ENCODE data around the gene ADCY6. TPM values are rescaled to one million over a fixed set of nuclear protein-coding genes. Genes with fewer than 3 reads are reported as not detected.

Gene ADCY6
- total RNA-seq (2022; extraction: Qiagen RNA extraction; ENCODE audit: low read depth) = 10.1 to 16.3 TPM (median 15.7 TPM) in 5 replicates

GRCh38 chr12:48788854-48789775, at the start of gene ADCY6:
TSS of gene ADCY6 (minus strand) at chr12:48789089. CDS start at chr12:48783434, 5,655 bp downstream.

DNA sequence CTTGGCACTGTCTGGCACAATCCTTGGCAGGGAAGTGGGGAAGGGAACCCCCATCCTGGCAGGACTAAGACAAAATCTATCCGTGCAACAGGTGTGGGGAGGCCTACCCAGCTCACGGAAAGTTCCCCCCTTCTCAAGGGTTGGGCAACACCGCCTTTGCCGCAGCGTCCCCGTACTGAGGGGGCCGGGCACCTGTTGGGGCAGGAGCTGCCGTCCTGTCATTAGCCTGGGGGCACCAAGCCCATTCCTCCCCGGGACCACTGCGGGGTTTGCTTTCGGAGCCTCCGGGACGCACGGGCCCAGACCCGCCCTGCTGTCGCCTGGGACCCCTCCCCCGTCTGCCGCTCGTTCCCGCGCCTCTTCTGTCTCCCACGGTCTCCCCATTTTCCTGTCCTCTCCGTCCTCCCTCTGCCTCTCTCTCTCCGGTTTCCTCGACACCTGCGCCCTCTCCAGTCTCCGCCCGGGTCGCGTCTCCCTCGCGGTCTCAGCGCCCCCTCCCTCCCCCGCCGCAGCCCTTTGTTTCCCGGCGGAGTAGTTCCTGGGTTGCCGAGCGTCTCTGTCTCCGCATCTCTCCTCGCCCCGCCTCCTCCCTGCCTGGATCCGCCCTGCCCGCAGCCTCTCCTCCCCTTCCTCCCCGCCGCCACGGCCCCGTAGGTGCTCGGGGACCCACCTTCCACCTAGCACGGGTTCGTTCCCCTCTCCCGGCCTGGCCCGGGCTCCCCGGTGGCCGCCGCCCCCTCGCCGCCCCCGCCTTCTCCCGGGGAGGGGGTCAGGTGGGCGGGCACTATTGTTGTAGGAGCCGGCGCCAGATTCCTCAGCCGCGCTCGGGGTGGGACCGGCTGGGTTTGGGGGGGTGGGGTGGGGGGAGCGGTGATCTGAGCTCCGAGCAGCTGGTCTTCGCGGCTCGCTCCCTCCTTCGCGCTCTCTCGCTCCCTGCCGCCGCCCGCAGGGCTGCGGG, 29.3 kb upstream of the ADCY6 start, which contains the start of gene CACNB3:
CACNB3 (plus strand) TSS at position 624 of the 958 bp plus-strand sequence. CDS start 434 bp downstream, outside the sequence.

DNA sequence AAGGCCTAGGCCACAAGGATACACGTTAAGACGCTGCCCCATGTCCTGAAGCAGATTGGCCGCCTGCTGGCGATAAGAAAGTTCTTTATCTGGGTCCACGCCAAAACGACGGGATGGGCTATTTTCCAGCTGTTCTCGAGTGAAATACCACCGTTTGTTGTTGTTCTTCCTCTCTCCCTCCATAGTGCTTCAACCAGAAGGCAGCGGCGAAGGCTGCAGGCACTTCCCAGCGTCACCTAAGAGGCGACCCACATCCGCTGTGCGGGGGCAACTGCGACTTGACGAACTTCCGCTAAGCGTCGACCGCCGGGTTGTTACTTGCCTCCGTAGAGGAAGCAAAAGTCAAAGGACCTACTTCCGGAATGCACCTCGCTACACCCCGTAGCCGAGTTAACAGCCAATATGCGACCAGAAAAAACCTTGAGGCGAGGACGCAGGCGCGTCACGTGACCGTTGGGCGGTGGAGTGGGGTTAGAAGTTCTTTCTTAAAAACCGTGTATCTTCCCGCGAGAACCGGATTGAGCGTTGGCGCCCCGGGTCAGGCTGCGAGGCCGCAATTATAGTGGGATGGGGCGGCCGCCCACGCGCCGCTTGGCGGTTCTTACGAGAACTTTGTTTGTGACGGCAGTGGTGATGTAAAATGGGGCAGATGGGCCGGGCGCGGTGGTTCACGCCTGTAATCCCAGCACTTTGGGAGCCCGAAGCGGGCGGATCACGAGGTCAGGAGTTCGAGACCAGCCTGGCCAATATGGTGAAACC, 72.2 kb downstream of the ADCY6 start, which contains the start of gene CCNT1:
CCNT1 (minus strand) TSS at position 215 of the 759 bp plus-strand sequence; CDS start at position 183, 32 bp downstream.

Other genes with a start within 250 kb of the ADCY6 start
- gene LALBA, start 219.0 kb downstream of the ADCY6 start, total RNA-seq (2022; extraction: Qiagen RNA extraction; ENCODE audit: low read depth) = not detected in 5 replicates
- gene KANSL2, start 106.9 kb downstream of the ADCY6 start, total RNA-seq (2022; extraction: Qiagen RNA extraction; ENCODE audit: low read depth) = 31.6 to 48.7 TPM (median 35.3 TPM) in 5 replicates
- 9.2 to 15.9 TPM (median 14.0 TPM) in 5 replicates for gene CCNT1, start 72.4 kb downstream of the ADCY6 start, total RNA-seq (2022; extraction: Qiagen RNA extraction; ENCODE audit: low read depth)
- gene CACNB3, start 29.4 kb upstream of the ADCY6 start, total RNA-seq (2022; extraction: Qiagen RNA extraction; ENCODE audit: low read depth) = 28.2 to 48.8 TPM (median 36.0 TPM) in 5 replicates
- gene DDX23, start 63.1 kb upstream of the ADCY6 start, total RNA-seq (2022; extraction: Qiagen RNA extraction; ENCODE audit: low read depth) = 80.3 to 88.0 TPM (median 82.8 TPM) in 5 replicates
- 14.4 to 21.8 TPM (median 15.8 TPM) in 5 replicates for gene RND1, start 76.8 kb upstream of the ADCY6 start, total RNA-seq (2022; extraction: Qiagen RNA extraction; ENCODE audit: low read depth)
- gene FKBP11, start 136.4 kb upstream of the ADCY6 start, total RNA-seq (2022; extraction: Qiagen RNA extraction; ENCODE audit: low read depth) = 49.2 to 63.3 TPM (median 55.4 TPM) in 5 replicates
- 117 to 163 TPM (median 155 TPM) in 5 replicates for gene ARF3, start 168.4 kb upstream of the ADCY6 start, total RNA-seq (2022; extraction: Qiagen RNA extraction; ENCODE audit: low read depth)
- gene WNT10B, start 182.6 kb upstream of the ADCY6 start, total RNA-seq (2022; extraction: Qiagen RNA extraction; ENCODE audit: low read depth) = 1.9 to 2.8 TPM (median 2.5 TPM) in 5 replicates
- 0.18 TPM in 1 of 5 replicates, not detected in the others for gene WNT1, start 189.2 kb upstream of the ADCY6 start, total RNA-seq (2022; extraction: Qiagen RNA extraction; ENCODE audit: low read depth)
- gene DDN, start 210.3 kb upstream of the ADCY6 start, total RNA-seq (2022; extraction: Qiagen RNA extraction; ENCODE audit: low read depth) = 0.66 to 0.97 TPM (median 0.81 TPM) in 5 replicates
- 38.9 to 46.2 TPM (median 40.0 TPM) in 5 replicates for gene PRKAG1, start 229.7 kb upstream of the ADCY6 start, total RNA-seq (2022; extraction: Qiagen RNA extraction; ENCODE audit: low read depth)